ENCODE results near the gene ANKMY1.

The ANKMY1 gene

GRCh38 chr2:240531038-240531437 lies 26.8 kb downstream of the ANKMY1 start:
- Histone ChIP-seq H3K36me3 (peaks cover 9% of the 10 kb centered on the region), H3K9me3 (ENCODE audit: severe bottlenecking) (peaks cover 9% of the 10 kb centered on the region), H3K4me3 (ENCODE audit: low read depth, low read length) (no peak overlapping the region), H3K27ac (no peak overlapping the region), H3K27me3 (ENCODE audit: insufficient read depth, low read depth, severe bottlenecking) (no peaks in the 10 kb centered on the region)
- DNase-seq = no peak
- TF ChIP-seq CTCF (IDR thresholded peaks at IDR 0.05; ENCODE audit: low read depth, low read length) = no peak

- Histone ChIP-seq H3K27me3 (ENCODE audit: insufficient read depth, low read depth, severe bottlenecking) (no peaks in the 10 kb centered on the region), H3K27ac (no peak overlapping the region), H3K4me3 (ENCODE audit: low read depth, low read length) (no peak overlapping the region), H3K36me3 (peaks cover 9% of the 10 kb centered on the region), H3K9me3 (ENCODE audit: severe bottlenecking) (peaks cover 9% of the 10 kb centered on the region)
- no peak for DNase-seq
- no peak for TF ChIP-seq CTCF (IDR thresholded peaks at IDR 0.05; ENCODE audit: low read depth, low read length)
Measured at GRCh38 chr2:240530181-240530580, 27.6 kb downstream of the ANKMY1 start.

GRCh38 chr2:240529344-240529999 lies 28.3 kb downstream of the ANKMY1 start:
- H3K36me3 ChIP-seq = peaks cover 9% of the 10 kb centered on the region
- DNase-seq = no peak
- no peak for TF ChIP-seq CTCF (IDR thresholded peaks at IDR 0.05; ENCODE audit: low read depth, low read length)
- H3K27ac ChIP-seq = no peak overlapping the region
- no peaks in the 10 kb centered on the region for H3K27me3 ChIP-seq (ENCODE audit: insufficient read depth, low read depth, severe bottlenecking)
- no peak overlapping the region for H3K4me3 ChIP-seq (ENCODE audit: low read depth, low read length)
- H3K9me3 ChIP-seq (ENCODE audit: severe bottlenecking) = peaks cover 9% of the 10 kb centered on the region

GRCh38 chr2:240528406-240529040 lies 29.3 kb downstream of the ANKMY1 start:
- H3K27me3 ChIP-seq (ENCODE audit: insufficient read depth, low read depth, severe bottlenecking) = no peaks in the 10 kb centered on the region
- peaks cover 13% of the 10 kb centered on the region for H3K36me3 ChIP-seq
- peaks cover 9% of the 10 kb centered on the region for H3K9me3 ChIP-seq (ENCODE audit: severe bottlenecking)
- TF ChIP-seq CTCF (IDR thresholded peaks at IDR 0.05; ENCODE audit: low read depth, low read length) = no peak
- no peak overlapping the region for H3K27ac ChIP-seq
- H3K4me3 ChIP-seq (ENCODE audit: low read depth, low read length) = no peak overlapping the region
- DNase-seq = no peak

DNA sequence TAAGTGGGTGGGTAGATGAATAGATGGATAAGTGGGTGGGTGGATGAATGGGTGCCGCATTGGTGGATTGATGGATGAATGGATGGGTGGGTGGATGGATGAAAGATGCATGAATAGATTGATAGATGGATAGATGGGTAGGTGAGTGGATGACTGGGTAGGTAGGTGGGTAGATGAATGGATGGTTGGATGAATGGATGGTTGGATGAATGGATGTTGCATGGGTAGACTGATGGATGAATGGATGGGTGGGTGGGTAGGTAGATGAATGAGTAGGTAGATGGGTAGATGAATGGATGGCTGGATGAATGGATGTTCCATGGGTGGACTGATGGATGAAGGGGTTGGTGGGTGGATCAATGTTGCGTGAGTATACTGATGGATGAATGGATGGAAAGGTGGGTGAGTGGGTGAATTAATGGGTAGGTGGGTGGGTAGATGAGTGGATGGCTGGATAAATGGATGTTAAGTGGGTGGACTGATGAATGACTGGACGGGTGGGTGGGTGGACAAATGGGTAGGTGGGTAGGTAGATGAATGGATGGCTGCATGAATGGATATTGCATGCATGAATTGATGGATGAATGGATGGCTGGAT lies 30.5 kb downstream of the ANKMY1 start:
- no peak overlapping the region for H3K27ac ChIP-seq
- peaks cover 16% of the 10 kb centered on the region for H3K36me3 ChIP-seq
- no peaks in the 10 kb centered on the region for H3K27me3 ChIP-seq (ENCODE audit: insufficient read depth, low read depth, severe bottlenecking)
- DNase-seq = no peak
- peaks cover 8% of the 10 kb centered on the region for H3K9me3 ChIP-seq (ENCODE audit: severe bottlenecking)
- H3K4me3 ChIP-seq (ENCODE audit: low read depth, low read length) = no peak overlapping the region
- no peak for TF ChIP-seq CTCF (IDR thresholded peaks at IDR 0.05; ENCODE audit: low read depth, low read length)
